Measurements from ENCODE around the gene MYH7B.

MYH7B gene

DNA sequence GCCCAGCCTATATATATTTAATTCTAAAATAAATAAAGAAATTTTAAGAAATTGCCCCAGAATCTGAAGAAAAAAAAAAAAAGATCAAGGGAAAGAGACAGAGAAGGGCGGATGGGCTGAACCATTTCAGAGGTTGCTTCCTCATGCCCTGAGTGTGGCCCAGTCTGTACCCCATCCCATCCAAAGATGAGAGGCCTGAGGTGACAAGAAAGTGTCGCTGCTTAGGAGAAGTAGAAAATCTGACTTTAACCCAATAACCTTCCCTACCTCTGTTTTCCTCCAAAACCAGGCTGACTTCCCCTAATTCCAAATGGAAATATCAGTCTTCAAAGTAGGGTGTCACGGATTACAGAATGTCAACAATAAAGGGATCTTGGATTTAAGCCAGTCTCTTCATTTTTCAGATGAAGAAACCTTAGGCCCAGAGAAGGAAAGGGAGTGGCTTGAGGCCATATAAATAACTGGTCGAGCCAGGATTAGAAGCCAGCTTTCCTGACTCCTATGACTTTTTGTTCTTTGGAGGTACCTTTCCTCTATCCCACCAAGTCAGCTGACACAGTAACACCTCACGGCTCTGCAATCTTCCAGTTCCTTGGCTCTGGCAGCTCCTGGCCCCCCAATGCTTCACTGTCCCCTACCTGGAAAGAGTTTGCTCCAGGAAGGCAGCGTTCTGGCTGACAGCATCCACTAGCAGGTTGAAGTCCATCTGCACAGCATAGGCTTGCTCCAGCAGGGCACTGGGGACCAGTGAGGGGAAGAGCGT, 10.2 kb upstream of the MYH7B start:
- DNase-seq = no peak

DNA sequence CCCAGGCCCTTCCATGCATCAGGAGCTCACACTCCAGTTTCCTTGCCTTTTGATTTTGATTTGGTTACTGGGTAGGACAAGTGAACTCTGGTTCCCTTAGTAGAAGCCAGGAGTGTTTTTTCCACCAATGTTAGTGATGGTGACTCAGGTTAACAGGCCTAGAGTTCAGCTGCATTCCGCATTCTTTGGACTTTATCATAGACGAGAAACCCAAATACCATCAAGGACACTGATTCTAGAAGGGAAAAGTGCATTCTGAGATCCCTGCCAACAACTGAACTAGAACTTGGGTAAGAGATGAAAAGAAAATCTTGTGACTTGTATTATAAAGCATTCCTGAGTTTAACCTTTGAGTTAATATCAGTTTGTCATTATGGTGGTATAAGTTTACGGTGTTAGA, 9.0 kb upstream of the MYH7B start:
- no peak for DNase-seq

DNA sequence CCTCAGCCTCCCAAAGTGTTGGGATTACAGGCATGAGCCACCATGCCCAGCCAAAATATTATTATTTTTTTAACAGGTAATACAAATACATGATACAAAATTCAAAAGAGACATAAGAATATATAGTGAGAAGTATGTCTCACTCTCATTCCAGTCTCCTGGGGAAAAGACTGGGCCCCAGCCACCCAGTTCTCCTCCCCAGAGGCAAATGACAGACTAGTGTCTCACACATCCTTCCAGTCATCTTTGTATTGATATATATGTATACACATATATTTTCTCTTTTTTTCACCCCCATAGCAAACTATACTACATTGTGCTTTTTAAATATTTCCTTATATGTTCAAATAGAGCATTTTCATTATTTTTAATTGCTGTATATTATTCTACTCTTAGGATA, 8.3 kb upstream of the MYH7B start:
- no peak for DNase-seq

DNA sequence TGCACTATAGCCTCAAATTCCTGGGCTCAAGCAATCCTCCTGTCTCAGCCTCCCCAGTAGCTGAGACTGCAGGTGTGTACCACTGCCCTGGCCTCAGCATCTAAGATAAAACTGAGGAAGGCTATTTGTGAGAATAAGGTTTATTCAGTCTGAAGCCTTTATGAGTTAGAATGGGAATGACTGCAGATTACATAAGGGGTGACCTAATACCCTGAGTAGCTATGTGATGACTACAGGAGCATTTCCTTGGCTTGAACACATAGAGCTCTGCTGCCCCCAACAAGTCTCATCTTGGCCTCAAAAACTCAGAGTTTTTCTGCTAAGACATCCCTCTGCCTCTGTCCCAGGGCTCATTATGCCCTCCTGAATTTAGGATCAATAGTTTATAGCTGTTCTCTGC, 7.6 kb upstream of the MYH7B start:
- DNase-seq = no peak

DNA sequence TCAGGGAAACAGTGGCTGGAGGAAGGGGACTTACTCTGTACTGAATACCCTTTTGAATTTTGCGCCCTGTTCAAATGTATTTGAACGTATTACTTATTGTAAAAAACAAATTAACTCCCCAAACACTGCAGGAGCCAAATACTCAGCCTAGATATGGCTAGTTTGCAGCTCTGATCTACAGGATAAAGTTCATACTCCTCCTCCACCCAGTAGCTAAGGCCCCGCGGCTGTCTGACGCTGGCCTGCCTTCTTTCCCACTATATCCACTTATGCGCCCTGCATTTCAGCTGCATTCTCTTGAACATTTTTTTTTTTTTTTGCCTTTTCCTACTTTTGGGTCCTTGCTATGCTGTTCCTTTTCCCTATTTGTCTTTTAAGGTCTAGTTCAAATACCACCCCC, 6.5 kb upstream of the MYH7B start:
- no peak for DNase-seq

DNA sequence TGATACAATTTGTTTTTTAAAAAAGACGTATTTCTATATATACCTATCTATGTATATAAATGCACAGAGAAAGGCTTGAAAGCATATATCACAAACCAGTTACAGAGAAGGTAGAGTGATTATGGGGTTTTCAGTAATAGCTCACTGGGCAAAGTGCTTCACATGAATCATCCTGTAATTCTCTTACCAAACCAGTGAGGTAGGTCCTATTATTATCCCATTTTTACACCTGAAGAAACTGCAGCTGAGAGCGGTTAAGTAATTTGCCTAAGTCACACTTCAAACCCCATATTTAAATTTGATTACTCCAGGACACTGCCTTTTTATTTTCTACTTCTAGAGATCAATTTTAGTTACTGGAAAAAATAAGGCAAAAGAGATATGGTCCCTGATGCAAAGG, 4.4 kb upstream of the MYH7B start:
- DNase-seq = no peak

DNA sequence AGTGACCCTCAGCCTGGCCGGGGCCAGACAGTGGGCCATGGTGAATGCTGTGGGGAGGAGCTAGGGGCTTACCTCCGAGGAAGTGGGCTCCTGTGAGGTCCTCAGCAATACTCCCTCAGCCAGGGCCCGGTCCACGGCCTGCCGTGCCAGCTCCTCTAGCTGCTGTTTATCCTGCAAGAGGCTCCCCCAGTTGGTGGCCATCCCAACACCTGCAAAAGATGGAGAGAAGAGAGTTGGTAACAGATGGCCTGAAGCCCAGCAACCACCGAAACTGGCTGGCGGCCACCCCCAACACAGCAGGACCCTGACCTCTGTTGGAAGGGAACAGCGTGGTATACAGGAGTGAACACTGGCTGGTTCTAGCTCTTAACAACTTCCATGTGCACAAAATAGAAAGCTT, 4.0 kb upstream of the MYH7B start:
- DNase-seq = no peak

DNA sequence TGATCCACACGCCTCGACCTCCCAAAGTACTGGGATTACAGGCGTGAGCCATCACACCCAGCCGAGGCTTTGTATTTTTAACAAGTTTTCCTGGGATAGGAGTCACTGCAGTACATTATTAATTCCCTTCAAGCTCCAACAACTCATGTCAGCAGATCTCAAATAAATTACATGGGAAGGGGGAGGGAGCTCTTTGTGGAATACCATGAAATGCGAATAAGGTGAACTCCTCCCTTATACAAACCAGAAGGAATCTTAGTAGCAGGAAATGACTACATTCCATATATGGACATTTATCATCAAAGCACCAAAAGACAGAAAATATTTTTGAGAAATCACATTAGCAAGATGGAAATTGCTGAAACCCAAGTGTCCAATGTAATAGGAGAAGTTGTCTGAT, 3.0 kb upstream of the MYH7B start:
- no peak for DNase-seq

DNA sequence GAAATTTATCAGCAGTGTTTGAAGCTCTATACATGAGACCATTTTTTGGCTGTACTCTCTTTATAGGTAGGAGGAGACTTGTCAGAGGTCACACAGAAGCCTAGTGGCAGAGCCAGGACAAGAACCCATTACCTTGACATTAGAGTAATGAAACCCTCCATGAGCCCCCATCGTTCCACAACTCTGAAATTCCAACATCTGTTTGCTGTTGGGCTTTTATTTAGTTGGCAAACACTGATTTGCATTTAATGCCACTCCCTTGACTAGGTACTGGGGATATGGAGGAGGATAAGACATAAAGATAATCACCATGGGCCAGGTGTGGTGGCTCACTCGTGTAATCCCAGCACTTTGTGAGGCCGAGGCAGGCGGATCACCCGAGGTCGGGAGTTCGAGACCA, 1.7 kb upstream of the MYH7B start:
- DNase-seq = no peak

DNA sequence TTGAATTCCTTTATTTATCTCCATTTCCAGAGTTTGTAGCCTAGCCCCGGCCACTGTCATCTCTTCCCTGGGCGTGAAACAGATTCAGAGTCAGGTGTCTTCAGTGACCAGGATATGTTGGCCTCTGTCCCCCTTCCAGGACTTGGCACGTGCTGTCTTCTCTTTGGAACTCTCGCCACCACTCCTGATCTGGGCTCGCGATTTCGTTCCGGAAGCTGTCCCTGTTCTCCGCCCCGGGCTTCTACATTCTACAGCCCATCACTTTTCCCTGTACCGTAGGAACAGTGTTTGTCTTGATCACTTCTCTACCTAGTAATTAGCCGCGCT, 801 bp upstream of the MYH7B start:
- DNase-seq = no peak

DNA sequence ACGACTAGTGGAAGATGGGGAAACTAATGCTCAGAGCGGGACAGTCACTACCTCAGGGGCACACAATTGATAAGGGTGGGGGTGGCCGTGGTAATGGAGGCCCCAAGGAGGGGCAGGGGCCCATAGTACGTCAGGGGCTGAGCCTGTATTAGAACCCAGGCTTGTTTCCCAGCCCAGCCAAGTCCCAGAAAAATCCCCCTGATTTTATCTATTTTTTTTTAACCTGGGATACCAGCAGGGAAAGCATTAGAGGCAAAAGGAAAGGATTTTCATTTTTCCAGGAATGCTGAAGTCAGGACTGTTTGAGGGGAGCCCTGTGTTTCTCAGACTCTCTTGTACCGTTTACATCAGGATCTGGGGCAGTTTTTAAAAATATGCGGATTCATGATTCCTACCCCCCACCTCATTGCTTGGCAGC, 382 bp downstream of the MYH7B start:
- DNase-seq = peak; percentile 16

DNA sequence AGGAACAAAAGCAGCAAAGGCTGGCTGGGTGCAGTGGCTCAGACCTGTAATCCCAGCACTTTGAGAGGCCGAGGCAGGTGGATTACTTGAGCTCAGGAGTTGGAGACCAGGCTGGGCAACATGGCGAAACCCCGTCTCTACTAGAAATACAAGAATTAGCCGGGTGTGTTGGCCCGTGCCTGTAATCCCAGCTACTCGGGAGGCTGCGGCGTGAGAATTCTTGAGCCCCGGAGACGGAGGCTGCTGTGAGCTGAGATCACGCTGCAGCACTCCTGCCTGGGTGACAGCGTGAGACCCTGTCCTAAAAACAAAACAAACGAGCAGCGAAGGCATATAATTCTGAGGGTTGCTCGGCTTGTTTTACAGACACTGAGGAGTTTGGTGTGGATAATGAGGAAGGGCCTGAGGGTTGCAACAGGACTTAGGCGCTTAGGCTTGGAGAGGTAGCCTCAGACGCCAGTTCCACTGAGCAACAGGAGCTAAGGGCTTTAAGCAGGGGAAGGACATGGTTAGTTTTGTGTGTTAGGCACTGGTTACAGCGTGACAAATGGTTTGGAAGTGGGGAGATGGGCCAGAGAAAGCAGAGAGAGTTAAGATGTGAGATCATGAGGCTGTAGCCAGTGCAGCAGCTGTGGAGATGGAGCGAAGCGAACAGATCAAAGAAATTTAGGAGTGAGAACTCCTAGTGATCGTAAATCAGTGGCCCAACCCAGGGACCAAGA, 1.2 kb downstream of the MYH7B start:
- DNase-seq = no peak

DNA sequence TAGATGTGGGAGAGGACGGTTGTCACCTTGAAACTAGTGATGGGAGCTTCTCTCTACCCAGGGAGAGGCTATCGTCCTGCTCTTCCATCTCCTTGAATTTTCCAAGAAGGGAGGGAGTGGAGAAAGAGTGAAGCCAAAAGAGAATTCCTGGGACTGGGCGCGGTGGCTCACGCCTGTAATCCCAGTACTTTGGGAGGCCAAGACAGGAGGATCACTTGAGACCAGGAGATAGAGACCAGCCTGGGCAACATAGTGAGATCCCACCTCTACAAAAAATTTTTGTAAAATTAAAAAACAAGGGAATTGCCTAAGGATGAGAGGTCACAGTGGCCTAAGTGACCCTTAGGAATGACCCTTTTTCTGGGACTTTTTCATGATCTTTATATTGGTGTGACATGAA, 8.8 kb downstream of the MYH7B start:
- no peak for DNase-seq

DNA sequence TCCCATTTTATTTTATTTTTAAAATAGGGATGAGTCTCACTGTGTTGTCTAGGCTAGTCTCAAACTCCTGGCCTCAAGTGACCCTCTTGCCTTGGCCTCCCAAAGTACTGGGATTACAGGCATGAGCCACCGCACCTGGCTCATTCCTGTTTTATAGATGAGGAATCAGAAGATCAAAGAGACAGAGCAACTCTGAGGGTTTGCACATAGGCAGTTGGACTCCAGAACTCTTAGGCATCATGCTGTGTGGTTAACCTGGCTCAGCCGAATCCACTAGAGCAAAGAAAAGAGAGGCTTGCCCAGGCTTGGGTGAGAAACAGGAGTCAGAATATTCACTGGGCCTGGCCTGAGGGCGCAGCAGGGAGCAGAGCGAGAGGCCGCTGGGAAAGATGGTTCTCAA, 9.4 kb downstream of the MYH7B start:
- DNase-seq = no peak

DNA sequence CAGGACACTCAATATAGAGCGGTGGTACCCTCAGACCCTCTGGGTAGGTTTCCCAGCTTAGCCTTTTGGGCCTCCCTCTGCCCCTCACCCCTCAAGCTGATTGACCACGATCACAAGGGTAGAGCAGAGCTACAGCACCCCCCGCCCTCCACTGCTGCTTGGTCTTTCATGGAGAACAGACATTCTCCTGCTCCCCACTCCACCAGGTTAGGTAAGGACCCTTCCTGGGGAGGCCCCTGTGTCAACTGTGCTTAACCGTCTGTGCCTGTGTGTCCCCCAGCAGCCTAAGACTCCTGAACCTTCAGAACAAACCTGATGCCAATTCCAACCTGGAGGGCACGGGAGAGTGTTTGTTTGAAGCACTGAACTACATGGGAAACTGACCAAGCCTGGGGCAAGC, 11.8 kb downstream of the MYH7B start:
- no peak for DNase-seq

DNA sequence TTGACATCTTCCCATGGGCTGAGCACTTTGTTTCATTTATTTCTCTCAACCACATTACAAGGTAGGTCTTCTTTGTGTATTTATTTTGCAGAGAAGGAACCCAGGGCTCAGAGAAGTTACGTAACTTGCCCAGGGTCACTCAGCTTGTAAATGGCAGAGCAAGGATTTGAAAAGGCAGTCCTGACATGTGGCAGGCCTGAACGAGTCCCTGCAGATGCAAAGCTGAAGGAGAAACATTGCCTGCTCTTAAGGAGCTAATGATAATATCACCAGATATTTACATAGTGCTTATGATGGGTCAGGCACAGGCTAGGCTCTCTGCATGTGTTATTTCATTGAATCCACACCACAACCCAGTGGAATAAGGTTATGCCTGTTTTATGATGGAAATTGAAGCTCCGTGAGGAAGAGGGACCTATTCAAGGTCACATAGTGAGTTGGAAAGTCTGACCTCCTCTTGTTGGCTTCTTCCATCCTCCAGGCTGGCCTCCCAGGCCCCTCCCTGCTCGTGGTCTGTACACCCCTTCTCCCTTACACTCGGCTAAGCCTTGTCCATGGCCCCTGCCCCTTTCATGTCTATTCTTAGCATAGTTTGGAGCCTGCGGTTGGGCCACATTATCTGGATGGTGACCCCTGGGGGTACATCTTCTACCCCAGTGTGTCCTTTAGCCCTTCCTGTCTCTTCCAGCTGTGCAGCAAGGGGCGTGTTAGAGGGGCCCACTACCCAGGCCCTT, 12.5 kb downstream of the MYH7B start:
- no peak for DNase-seq

DNA sequence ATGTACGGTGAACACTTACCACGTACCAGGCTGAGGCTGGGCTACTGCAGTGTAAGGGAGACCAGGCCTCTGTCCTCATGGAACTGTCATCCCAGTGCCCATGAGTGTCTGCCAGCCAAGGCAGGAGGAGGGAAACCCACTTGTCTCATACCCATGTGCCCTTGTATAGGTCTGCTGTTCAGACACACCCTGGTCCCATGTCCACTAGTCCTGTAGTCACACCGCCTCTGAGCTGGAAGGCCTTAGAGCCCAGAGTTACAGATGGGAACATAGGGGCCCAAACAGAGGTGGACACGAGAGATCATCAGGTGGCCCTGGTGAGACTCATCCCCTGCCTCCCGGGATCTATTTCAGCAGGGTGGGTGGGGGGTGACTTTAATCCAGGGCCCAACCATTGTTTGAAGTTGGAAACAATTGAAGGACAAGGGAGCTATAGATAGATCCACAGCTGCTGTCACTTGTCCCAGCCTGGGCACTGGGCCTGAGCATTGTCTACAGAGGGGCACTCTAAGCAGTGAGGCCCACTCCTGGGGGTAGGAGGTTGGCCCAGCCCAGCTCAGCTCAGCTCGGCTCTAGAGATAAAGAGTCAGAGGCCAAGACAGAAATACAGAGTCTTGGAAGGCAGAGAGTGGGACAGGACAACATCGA, 14.6 kb downstream of the MYH7B start:
- DNase-seq = no peak

DNA sequence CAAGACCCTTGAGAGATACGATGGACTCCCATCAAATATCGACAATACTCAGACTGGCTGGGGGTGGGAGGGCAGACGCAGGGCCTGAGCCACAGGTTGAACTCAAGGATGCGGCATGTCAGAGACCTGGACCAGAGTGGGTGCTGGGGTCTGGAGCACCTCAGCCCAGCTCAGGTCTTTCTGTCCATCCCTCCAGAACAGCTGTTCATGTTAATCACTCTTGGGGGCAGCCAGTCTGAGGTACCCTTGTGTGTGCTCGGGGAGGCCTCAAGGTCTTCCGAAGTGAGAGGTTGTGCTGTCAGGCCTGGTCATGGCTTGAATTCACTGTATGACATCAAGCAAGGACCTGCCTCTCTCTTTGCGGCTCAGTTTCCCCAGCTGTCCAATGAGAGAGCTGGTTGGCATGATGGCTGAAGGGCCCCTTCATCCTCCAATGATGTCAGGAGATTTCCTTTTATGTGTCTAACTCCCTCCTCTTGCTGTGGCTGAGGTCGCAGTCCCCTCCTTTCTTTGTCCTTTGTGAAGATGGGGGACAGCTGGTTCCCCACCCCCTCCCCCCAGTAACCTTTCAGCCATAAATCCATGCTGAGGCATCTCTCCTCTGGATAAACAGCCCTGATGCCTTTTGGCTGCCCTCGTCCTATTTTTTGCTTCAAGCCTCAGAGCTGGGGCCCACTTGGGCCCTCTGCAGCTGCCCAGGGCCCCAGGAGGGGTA, 15.3 kb downstream of the MYH7B start:
- no peak for DNase-seq

DNA sequence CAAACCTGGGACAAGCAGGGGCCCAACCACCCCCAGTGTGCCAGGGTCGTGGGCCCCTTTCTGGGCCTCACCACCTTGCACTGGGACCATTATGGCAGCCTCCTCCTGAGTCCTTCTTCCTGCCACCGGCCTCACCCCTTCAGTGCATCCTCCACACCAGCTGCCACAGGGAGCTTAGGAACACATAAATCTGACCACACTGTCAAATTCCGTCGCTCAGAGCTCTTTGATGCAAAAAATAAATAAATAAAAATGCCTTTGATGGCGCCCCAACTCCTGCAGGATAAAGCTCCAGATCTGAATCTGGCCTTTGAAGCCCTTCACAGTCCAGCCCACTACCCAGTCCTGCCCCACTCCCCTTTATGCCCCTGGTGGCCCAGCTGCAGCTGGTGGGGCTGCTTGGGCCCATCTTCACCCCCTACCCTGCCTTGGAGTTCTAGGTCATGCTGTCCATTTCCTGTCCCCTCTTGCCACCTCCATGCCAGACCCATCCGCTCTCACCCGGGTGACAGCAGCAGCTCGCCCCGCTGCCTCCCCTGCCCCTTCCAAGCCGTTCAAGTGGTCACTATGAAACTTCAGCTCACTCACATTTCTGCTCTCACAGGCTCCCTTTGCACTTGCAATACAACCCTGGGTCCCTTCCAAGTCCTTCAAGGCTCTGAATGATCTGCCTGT, 16.0 kb downstream of the MYH7B start:
- DNase-seq = peak; percentile 20

DNA sequence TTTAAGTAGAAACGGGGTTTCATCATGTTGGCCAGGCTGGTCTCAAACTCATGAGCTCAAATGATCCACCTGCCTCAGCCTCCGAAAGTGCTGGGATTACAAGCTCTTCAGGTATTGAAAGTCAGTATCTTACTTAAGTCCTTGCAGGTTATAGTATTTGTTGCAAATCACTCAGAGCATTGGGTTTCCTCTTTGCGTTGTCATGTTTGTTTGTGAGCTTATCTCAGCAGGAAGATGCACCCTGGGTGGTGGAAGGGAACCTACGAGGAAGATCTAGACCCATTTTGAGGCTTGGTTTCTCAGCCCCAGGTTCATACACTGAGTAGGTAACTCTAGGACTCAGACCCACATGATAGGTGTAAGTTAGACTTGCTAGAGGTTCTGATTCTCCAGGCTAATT, 18.6 kb downstream of the MYH7B start:
- DNase-seq = no peak

DNA sequence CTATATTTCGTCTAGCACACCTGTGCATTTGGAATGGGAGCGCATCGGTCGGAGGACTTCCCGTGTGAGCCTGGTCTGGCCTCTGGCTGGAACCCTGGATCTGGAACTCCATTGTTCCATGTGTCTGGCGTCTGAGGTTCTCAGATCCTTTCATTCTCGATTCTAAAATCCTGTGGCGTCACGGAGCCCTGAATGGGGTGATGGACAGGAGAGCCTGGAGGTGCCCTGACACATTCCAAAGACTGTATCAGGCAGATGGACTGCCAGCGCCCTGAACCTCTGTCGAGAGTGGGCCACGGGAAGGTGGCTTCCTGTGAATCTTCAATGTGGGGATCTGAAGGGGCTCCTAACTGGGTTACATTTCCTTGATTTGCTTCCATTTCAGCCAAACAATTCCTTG, 20.6 kb downstream of the MYH7B start:
- DNase-seq = no peak

DNA sequence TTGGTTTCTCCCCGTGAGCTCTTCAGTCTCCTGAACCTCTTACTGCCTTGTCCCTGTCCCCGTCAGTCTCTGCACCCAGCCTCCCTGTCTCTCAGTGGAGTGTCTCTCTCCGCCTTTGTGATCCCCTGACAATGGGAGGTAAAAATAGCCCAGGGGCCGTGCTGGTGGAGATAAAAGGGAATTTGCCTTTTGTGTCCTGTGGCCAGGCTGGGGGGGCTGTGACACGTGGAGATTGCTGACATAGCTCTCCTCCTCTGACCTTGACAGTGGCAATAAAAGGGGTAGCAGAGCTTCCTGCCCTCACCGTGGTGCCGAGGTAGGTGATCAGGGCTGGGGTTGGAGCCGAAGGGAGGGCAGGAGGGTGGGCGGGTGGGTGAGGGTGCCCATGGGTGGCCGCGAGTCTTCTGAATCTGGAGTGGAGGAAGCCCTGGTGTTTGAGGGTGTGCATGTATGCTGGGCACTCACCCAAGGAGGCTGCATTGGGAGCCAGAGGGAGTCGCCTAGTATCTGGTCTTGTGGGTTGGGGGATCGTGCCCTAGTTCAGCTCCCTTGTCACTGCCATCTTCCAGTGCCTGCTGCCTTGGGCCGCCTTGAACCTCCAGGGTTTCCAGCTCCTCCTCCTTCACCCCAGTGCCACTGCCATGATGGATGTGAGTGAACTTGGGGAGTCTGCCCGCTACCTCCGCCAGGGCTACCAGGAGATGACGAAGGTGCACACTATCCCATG, 21.9 kb downstream of the MYH7B start:
- DNase-seq = peak; percentile 20
